ENCODE data around the gene TNP1. TPM values are rescaled to one million over a fixed set of nuclear protein-coding genes. Genes with fewer than 3 reads are reported as not detected.

TNP1 gene
- polyA plus RNA-seq, 4 donors = not detected

GRCh38 chr2:216849987-216850386 lies 9.9 kb downstream of the TNP1 start:
- no peak for DNase-seq (ENCODE audit: low read depth in 4 of 4, low spot score in 3 of 4)

DNA sequence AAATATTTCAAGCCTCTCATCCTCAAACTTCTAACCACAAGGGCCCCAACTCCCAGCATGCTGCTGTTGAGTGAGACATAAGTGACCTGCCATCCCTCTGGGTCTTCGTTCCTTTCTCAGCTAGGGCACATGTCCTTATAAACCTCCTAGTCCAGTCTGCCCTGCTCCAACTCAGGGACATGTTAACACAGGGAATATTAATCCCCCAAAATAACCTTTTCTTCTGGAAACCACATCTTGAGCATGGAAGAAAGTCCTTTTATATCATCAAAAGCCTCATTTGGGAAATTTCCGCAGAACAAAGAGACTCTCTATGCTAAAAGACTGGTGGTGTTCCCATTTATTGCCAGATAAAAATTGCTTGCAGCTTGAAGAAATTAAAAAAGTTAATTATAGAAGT lies 14.4 kb downstream of the TNP1 start:
- no peak for DNase-seq (ENCODE audit: low read depth in 4 of 4, low spot score in 3 of 4)

DNA sequence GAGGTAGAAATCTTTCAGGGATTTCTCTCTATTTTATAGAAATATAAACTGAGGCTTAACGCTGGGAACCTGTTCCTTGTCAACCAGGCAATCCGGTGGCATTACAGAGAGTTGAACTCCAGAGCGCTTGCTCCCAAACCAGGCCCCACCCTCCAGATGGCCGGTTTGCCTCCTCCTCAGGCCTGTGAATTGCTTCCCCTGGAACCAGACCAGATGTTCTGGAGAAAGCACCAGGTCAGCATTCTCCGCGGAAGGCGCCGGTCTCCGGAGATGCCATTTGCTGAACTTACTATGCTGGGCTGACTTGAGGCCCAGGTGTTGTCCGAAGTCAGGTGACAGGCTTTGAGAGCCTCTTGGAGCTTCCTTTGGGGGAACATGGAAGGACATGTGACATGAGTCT lies 17.2 kb downstream of the TNP1 start:
- DNase-seq (ENCODE audit: low read depth in 4 of 4, low spot score in 3 of 4) = no peak

GRCh38 chr2:216839688-216840087 lies 20.2 kb downstream of the TNP1 start:
- no peak for DNase-seq (ENCODE audit: low read depth in 4 of 4, low spot score in 3 of 4)

GRCh38 chr2:216838151-216838550 lies 21.7 kb downstream of the TNP1 start:
- DNase-seq (ENCODE audit: low read depth in 4 of 4, low spot score in 3 of 4) = no peak

GRCh38 chr2:216837740-216838139 lies 22.1 kb downstream of the TNP1 start:
- no peak for DNase-seq (ENCODE audit: low read depth in 4 of 4, low spot score in 3 of 4)

- DNase-seq (ENCODE audit: low read depth in 4 of 4, low spot score in 3 of 4) = no peak
These were observed 26.8 kb downstream of the TNP1 start for GRCh38 chr2:216833061-216833460.

DNA sequence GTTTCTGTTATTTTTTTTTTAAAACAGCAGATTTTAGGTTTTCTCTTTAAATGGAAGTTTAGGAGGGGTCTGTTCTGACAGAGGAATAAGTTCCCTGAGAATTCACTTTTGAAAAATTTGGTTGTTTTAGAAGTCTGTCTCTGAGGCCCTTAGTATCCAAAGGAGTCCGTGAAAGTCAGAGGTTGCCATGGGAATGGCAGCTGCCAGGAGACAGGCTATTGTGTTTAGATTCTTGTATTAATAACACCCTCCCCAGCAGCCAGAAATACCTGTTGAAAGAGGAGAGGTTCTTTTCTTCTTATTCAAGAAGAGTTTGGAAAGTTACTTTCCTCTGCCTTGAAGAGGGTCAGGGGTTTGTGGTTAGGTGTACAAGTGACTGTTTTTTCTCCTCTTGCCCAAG lies 29.5 kb downstream of the TNP1 start:
- no peak for DNase-seq (ENCODE audit: low read depth in 4 of 4, low spot score in 3 of 4)

DNA sequence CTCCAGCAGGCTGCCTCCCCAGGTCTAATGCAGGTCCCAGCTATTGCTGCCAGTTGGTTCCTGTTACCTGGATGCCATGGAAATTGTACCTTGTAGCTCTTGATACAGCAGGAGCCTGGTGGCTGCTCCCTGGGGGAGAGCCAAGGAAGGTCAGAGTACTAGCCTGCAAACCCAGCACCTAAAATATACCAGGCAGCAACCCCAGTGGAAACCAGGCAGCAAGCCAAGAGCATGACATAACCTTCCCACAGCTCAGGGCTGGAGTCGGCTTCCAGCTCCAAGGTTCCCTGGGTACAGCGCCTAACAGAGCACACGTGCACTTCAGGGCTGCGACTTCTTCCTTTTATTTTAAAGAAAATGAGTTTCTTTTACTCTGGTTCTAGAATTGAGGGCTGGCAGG lies 30.3 kb downstream of the TNP1 start:
- DNase-seq (ENCODE audit: low read depth in 4 of 4, low spot score in 3 of 4) = no peak

- no peak for DNase-seq (ENCODE audit: low read depth in 4 of 4, low spot score in 3 of 4)
These were observed 32.7 kb downstream of the TNP1 start for GRCh38 chr2:216827073-216827720.

DNA sequence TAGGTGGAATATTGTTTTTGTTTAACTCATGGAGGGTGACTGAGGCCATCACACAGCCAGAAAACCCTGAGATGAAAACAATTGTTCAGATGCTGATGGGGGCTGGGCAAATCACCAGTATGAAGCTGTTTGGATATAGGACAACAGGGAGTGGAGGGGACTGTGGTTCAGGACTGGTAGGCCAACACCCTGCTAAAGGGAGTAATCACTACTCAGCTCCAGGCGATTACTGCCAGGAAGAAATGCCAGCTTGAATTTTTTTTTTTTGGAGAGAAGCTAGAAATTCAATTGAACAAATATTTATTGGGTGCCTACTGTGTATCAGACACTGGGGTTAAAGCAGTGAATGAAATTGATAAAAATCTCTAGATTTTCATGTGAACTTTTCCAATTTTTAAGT lies 37.4 kb downstream of the TNP1 start:
- DNase-seq (ENCODE audit: low read depth in 4 of 4, low spot score in 3 of 4) = no peak

DNA sequence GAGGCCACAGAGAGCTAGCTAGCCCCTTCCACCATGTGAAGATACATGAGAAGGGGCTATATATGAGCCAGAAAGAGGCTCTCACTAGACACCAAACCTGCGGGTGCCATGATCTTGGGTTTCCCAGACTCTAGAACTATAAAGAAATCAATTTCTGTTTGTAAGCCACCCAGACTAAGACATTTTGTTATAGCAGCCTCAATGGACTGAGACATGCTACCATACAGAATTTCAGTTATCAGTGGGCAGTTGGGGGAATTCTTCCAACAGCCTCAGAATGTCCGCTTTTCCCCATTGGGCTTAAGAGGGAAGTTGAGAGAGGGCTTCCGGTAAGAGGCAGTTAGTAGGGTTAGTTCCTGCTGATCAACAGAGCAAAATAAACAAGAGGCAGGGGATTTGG lies 39.2 kb downstream of the TNP1 start:
- DNase-seq (ENCODE audit: low read depth in 4 of 4, low spot score in 3 of 4) = no peak

DNA sequence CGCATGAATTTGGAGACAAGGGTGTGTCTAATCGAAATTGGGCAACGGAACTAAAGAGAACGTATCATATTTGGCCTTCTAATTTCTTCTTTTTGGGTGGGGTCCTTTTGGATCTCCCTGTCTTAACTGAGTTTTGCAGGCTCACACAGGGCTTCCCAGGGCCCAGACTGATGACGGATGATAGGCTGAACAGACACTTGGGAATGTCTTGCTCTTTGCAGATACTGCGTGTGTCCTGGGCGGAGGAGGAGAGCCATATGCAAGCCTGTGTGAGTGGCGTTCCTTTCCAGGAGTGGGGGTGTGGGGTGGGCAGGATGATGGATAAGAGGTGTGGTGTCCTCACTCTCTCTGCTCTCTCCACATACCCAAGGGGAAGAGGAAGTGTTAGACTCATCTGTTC lies 40.1 kb downstream of the TNP1 start:
- no peak for DNase-seq (ENCODE audit: low read depth in 4 of 4, low spot score in 3 of 4)

DNA sequence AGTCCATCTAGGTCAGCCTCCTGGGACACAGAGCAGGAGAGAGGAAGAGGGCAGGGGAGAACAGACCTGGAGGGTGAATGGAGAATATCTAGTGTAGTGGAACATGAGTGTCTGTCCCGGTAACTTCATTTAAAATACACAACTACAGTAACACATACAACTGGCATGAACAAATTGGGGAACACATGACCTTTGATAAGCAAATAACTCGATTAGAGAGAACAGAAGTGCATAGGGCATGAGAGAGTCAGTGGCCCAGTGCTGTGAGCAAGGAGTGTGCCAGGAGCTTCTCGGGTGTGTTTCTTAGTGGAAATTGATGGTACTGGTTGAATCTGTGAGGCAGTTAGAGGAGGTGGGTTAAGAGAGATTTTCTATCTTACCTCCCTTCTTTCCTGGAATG lies 40.8 kb downstream of the TNP1 start:
- no peak for DNase-seq (ENCODE audit: low read depth in 4 of 4, low spot score in 3 of 4)

DNA sequence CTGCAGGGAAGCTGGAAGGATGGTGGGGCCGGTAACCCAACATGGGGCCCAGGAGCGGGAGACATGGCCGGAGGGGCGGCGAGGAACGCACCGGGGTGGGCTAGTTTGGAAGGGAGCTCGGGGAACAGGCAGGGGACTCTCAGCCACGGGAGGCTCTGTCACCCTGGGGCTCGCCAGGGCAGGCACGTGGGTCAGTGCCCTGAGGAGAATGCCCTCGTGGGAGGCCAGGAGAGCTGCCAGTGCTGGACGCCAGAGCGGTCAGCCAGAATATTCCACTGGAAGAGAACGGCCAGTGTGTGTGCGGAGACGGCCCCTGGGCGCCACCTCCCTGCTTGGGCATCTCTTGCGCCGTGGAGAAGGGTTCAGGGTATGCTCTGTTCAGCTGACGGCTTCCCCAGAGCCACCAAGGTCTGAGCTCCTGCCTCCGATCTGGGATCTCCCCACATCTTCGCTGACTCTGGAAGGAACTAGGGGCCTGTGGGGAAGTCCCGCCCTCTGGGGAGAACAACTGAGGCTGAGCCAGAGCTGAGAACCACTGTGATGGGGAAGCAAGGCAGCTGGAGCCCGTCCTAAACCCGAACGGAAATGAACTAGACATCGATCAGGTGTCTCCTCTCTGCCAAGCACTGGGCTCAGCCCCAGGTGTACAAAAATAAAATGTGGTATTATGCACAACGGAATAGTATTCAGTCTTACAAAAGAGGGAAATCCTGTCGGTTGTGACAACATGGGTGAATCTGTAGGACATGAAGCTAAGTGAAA lies 49.3 kb downstream of the TNP1 start:
- no peak for DNase-seq (ENCODE audit: low read depth in 4 of 4, low spot score in 3 of 4)

Other genes with a start within 250 kb of the TNP1 start
- gene IGFBP2, start 226.6 kb downstream of the TNP1 start, polyA plus RNA-seq (ENCODE audit: insufficient read length in 4 of 4) = 100 to 1,000 TPM; 211 to 296 (median 233) TPM
- 100 to 1,000 TPM; 396 to 446 (median 412) TPM for gene IGFBP5, start 164.5 kb downstream of the TNP1 start, polyA plus RNA-seq (ENCODE audit: insufficient read length in 4 of 4)

Data from right renal pelvis (tissue), 4 donors.